Activated T-helper 1 cell treated with anti-CD3 and anti-CD28 coated beads, Interleukin-12 subunit alpha, Interleukin-12 subunit beta, Interleukin-2, Interleukin-4 antibody, amounts not matched to agents 30 ng/mL and 10 ng/mL and 1 ng/mL, durations not matched to agents 14 hours and 24 hours and 36 hours (primary cell): ENCODE measurements around the gene ATP1B4. TPM values are rescaled to one million over a fixed set of nuclear protein-coding genes. Genes with fewer than 3 reads are reported as not detected.

ENCODE experiments used
- DNase-seq: peaks from one replicate; pipeline ENCODE4 v3.0.0; 2021; ENCODE audit warnings: low spot score
- H3K27ac Mint-ChIP-seq: one replicate; pipeline ENCODE4 v1.8.0; 2021; ENCODE audit warnings: mild to moderate bottlenecking, mixed read lengths
- H3K27me3 Mint-ChIP-seq: one replicate; pipeline ENCODE4 v1.8.0; 2022; ENCODE audit warnings: mild to moderate bottlenecking, moderate library complexity, mixed read lengths; ENCODE audit not compliant: insufficient read depth
- H3K36me3 Mint-ChIP-seq: one replicate; pipeline ENCODE4 v1.8.0; 2021; ENCODE audit warnings: low read depth, mixed read lengths
- H3K4me1 Mint-ChIP-seq: one replicate; pipeline ENCODE4 v1.8.0; 2021; ENCODE audit warnings: low read depth, mixed read lengths
- H3K4me3 Mint-ChIP-seq: one replicate; pipeline ENCODE4 v1.8.0; 2021; ENCODE audit warnings: mild to moderate bottlenecking, moderate library complexity, mixed read lengths
- H3K9me3 Mint-ChIP-seq: one replicate; pipeline ENCODE4 v1.8.0; 2021; ENCODE audit warnings: mixed read lengths
- intact Hi-C: fragments of 100-400 bp; cut with micrococcal nuclease; formaldehyde crosslinking; loops from one replicate; pipeline ENCODE4 v1.15.1; 2024
- total RNA-seq: library from RNA; stranded (reverse); gene quantifications from 2 replicates; pipeline ENCODE4 v1.2.3, GENCODE V29; 2022

The ATP1B4 gene
- total RNA-seq, 1 donor from 2014 or later, result not detected

GRCh38 chrX:120380699-120381098, 18.8 kb downstream of the ATP1B4 start:
- intact Hi-C loops, result loop anchor here (1.0 kb wide), 1 partner anchor 95 kb away; no protein-coding TSS in a partner anchor
- Mint-ChIP-seq H3K36me3 (no peaks in the 10 kb centered on the region), H3K4me1 (no peaks in the 10 kb centered on the region), H3K27me3 (peaks cover 6% of the 10 kb centered on the region), H3K27ac (no peak overlapping the region), H3K9me3 (no peaks in the 10 kb centered on the region), H3K4me3 (no peak overlapping the region)
- DNase-seq, result no peak

GRCh38 chrX:120401301-120401700, 39.4 kb downstream of the ATP1B4 start:
- intact Hi-C loops, result no loop called here
- no peaks in the 10 kb centered on the region for H3K9me3 Mint-ChIP-seq

GRCh38 chrX:120402369-120402768, 40.5 kb downstream of the ATP1B4 start:
- no peak for DNase-seq
- peaks cover 2% of the 10 kb centered on the region for H3K36me3 Mint-ChIP-seq
- no peaks in the 10 kb centered on the region for H3K4me1 Mint-ChIP-seq
- H3K4me3 Mint-ChIP-seq, result no peak overlapping the region
- peaks cover 2% of the 10 kb centered on the region for H3K27me3 Mint-ChIP-seq
- no peak overlapping the region for H3K27ac Mint-ChIP-seq
- H3K9me3 Mint-ChIP-seq, result no peaks in the 10 kb centered on the region
- intact Hi-C loops, result no loop called here

More at GRCh38 chrX:120401301-120401700, 39.4 kb downstream of the ATP1B4 start:
- H3K27me3 Mint-ChIP-seq, result peaks cover 2% of the 10 kb centered on the region
- no peak overlapping the region for H3K27ac Mint-ChIP-seq
- peaks cover 2% of the 10 kb centered on the region for H3K36me3 Mint-ChIP-seq
- H3K4me1 Mint-ChIP-seq, result no peaks in the 10 kb centered on the region
- DNase-seq, result no peak
- H3K4me3 Mint-ChIP-seq, result no peak overlapping the region

GRCh38 chrX:120406638-120407037, 44.7 kb downstream of the ATP1B4 start:
- no peak for DNase-seq
- H3K9me3 Mint-ChIP-seq, result no peaks in the 10 kb centered on the region
- H3K27me3 Mint-ChIP-seq, result no peaks in the 10 kb centered on the region
- no peaks in the 10 kb centered on the region for H3K4me1 Mint-ChIP-seq
- peaks cover 2% of the 10 kb centered on the region for H3K36me3 Mint-ChIP-seq
- no peak overlapping the region for H3K4me3 Mint-ChIP-seq
- intact Hi-C loops, result no loop called here
- H3K27ac Mint-ChIP-seq, result no peak overlapping the region

- Mint-ChIP-seq H3K4me3 (no peak overlapping the region), H3K9me3 (no peaks in the 10 kb centered on the region), H3K36me3 (peaks cover 2% of the 10 kb centered on the region), H3K27ac (no peak overlapping the region), H3K4me1 (no peaks in the 10 kb centered on the region), H3K27me3 (no peaks in the 10 kb centered on the region)
- DNase-seq, result no peak
- intact Hi-C loops, result no loop called here
Observed at GRCh38 chrX:120408168-120408567, 46.3 kb downstream of the ATP1B4 start.

DNA sequence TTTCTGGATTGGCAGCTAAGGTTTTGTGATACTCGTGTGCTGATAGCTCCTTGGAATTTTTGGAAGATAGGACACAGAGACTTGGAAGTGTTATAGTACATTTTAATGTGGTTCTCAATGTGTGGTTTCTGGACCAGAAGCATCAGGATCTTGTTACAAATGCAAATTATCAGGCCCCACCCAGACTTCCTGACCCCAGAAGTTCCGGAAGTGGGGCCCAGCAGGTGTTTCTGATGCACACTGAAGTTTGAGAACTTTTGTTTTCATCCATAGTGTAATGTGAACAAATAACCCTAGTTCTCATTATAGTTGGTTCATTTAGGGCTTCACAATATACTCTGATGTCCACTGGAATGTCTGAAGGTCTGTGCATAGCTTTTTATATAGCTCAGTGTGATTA, 57.6 kb downstream of the ATP1B4 start:
- intact Hi-C loops, result no loop called here
- Mint-ChIP-seq H3K4me3 (no peak overlapping the region), H3K36me3 (no peaks in the 10 kb centered on the region), H3K27ac (no peak overlapping the region), H3K9me3 (no peaks in the 10 kb centered on the region), H3K4me1 (peaks cover 10% of the 10 kb centered on the region), H3K27me3 (no peaks in the 10 kb centered on the region)
- DNase-seq, result no peak

GRCh38 chrX:120426599-120426998, 64.7 kb downstream of the ATP1B4 start:
- H3K36me3 Mint-ChIP-seq, result no peaks in the 10 kb centered on the region
- no peak for DNase-seq
- H3K4me1 Mint-ChIP-seq, result peaks cover 6% of the 10 kb centered on the region
- no peak overlapping the region for H3K27ac Mint-ChIP-seq
- H3K27me3 Mint-ChIP-seq, result no peaks in the 10 kb centered on the region
- no peak overlapping the region for H3K4me3 Mint-ChIP-seq
- H3K9me3 Mint-ChIP-seq, result no peaks in the 10 kb centered on the region
- intact Hi-C loops, result no loop called here

DNA sequence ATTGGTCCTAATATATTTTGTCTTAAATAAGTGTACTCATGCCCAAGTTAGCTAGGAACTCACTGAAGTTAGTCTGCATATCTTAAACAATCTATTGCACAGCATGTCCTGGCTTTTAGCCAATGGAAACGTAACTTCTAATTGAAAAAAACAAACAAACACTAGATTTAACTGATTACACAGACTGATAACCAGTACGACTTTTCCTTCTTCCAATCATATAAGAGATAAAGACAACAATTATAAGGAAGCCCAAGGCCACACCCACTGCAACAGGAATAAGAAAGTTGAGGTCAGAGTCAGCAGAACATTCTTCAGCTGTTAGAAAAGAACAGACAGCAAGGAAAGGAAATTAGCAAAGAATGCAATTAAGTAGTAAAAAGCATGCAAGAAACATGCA, 66.4 kb downstream of the ATP1B4 start:
- peaks cover 6% of the 10 kb centered on the region for H3K4me1 Mint-ChIP-seq
- intact Hi-C loops, result no loop called here
- no peak overlapping the region for H3K4me3 Mint-ChIP-seq
- no peak for DNase-seq
- no peaks in the 10 kb centered on the region for H3K27me3 Mint-ChIP-seq
- no peak overlapping the region for H3K27ac Mint-ChIP-seq
- H3K36me3 Mint-ChIP-seq, result peaks cover 12% of the 10 kb centered on the region
- H3K9me3 Mint-ChIP-seq, result no peaks in the 10 kb centered on the region

GRCh38 chrX:120429776-120430540, 68.1 kb downstream of the ATP1B4 start:
- no peak for DNase-seq
- no peak overlapping the region for H3K27ac Mint-ChIP-seq
- no peak overlapping the region for H3K4me3 Mint-ChIP-seq
- intact Hi-C loops, result no loop called here
- peaks cover 14% of the 10 kb centered on the region for H3K36me3 Mint-ChIP-seq
- H3K9me3 Mint-ChIP-seq, result no peaks in the 10 kb centered on the region
- H3K27me3 Mint-ChIP-seq, result no peaks in the 10 kb centered on the region
- peaks cover 6% of the 10 kb centered on the region for H3K4me1 Mint-ChIP-seq

Other genes with a start within 250 kb of the ATP1B4 start
- gene RHOXF1, start 246.2 kb upstream of the ATP1B4 start, total RNA-seq, result not detected in 2 replicates
- not detected in 2 replicates for gene RHOXF2, start 203.5 kb upstream of the ATP1B4 start, total RNA-seq
- 13.0 and 13.4 TPM in 2 replicates for gene ZBTB33, start 111.3 kb upstream of the ATP1B4 start, total RNA-seq
- gene TMEM255A, start 50.6 kb upstream of the ATP1B4 start, total RNA-seq, result not detected in 2 replicates
- 42.7 and 44.1 TPM in 2 replicates for gene LAMP2, start 107.2 kb downstream of the ATP1B4 start, total RNA-seq
- 25.2 and 26.5 TPM in 2 replicates for gene CUL4B, start 198.9 kb downstream of the ATP1B4 start, total RNA-seq
- gene MCTS1, start 242.0 kb downstream of the ATP1B4 start, total RNA-seq, result 67.3 and 70.1 TPM in 2 replicates